ENCODE data around the gene SORT1. TPM values are rescaled to one million over a fixed set of nuclear protein-coding genes. Genes with fewer than 3 reads are reported as not detected.
"Not testable (repeated sequence)": the region's sequence is repeated elsewhere in the genome, so short reads cannot be mapped to it uniquely, and the experiment has no call there.

Gene SORT1
- polyA plus RNA-seq, 1 experiment: 38.6 TPM

DNA sequence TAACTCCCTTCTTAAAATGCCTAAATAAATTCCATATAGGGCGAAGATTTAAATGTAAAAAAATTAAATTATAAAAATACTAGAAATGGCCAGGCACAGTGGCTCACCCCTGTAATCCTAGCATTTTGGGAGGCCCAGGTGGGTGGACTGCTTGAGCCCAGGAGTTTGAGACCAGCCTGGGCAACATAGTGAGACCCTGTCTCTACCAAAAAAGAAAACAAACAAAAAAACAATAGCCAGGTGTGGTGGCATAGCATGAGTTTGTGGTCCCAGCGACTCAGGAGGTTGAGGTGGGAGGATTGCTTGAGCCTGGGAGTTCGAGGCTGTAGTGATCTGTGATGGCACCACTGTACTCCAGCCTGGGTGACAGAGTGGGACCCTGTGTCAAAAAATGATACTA, 17.8 kb downstream of the SORT1 start:
- no peak for DNase-seq (ENCODE audit: low read depth)
- Histone ChIP-seq H3K4me3 (ENCODE audit: low read depth, low read length) (no peak overlapping the region), H3K36me3 (ENCODE audit: control insufficient read depth, insufficient read depth, low read length) (no peaks in the 10 kb centered on the region), H3K27me3 (ENCODE audit: control insufficient read depth, insufficient read depth, low read length) (no peaks in the 10 kb centered on the region)
- TF ChIP-seq, protein P1, sequence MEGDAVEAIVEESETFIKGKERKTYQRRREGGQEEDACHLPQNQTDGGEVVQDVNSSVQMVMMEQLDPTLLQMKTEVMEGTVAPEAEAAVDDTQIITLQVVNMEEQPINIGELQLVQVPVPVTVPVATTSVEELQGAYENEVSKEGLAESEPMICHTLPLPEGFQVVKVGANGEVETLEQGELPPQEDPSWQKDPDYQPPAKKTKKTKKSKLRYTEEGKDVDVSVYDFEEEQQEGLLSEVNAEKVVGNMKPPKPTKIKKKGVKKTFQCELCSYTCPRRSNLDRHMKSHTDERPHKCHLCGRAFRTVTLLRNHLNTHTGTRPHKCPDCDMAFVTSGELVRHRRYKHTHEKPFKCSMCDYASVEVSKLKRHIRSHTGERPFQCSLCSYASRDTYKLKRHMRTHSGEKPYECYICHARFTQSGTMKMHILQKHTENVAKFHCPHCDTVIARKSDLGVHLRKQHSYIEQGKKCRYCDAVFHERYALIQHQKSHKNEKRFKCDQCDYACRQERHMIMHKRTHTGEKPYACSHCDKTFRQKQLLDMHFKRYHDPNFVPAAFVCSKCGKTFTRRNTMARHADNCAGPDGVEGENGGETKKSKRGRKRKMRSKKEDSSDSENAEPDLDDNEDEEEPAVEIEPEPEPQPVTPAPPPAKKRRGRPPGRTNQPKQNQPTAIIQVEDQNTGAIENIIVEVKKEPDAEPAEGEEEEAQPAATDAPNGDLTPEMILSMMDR (IDR thresholded peaks at IDR 0.05; ENCODE audit: insufficient read depth, low read depth, low read length): no peak
- ChIA-PET CTCF (interaction anchor here (0.9 to 1.1 kb wide), 2 partner anchors 19 to 98 kb away, joined by 3 read pairs; partner anchors contain the start of gene PSRC1), POLR2A (interaction anchor here (0.6 kb wide), 1 partner anchor 37 kb away, joined by 3 read pairs; no protein-coding TSS in a partner anchor)

DNA sequence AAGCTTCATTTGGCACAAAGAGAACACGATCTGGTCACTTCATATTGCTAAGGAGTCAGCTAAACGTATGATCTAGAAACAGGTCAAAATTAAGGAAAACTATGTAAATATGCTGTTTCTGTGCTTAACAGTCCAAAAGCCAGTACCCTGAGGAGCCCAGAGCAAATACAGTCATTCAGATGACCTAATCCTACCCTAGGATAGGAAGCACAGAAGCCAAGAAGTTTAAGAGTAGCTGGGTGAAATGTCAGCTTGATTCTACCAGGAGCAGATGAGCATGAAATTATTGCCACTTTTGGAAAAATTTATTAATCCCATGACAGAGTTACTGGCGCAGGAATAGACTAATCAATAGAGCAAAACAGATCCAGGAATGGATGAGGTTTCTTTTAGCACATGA, 18.3 kb downstream of the SORT1 start:
- Histone ChIP-seq H3K4me3 (ENCODE audit: low read depth, low read length) (no peak overlapping the region), H3K36me3 (ENCODE audit: control insufficient read depth, insufficient read depth, low read length) (no peaks in the 10 kb centered on the region), H3K27me3 (ENCODE audit: control insufficient read depth, insufficient read depth, low read length) (no peaks in the 10 kb centered on the region)
- POLR2A ChIA-PET: interaction anchor here (0.6 kb wide), 1 partner anchor 37 kb away, joined by 3 read pairs; no protein-coding TSS in a partner anchor
- CTCF ChIA-PET: interaction anchor here (0.9 to 1.1 kb wide), 2 partner anchors 19 to 97 kb away, joined by 3 read pairs; partner anchors contain the start of gene PSRC1
- TF ChIP-seq, protein P1 (IDR thresholded peaks at IDR 0.05; ENCODE audit: insufficient read depth, low read depth, low read length): no peak
- DNase-seq (ENCODE audit: low read depth): no peak

DNA sequence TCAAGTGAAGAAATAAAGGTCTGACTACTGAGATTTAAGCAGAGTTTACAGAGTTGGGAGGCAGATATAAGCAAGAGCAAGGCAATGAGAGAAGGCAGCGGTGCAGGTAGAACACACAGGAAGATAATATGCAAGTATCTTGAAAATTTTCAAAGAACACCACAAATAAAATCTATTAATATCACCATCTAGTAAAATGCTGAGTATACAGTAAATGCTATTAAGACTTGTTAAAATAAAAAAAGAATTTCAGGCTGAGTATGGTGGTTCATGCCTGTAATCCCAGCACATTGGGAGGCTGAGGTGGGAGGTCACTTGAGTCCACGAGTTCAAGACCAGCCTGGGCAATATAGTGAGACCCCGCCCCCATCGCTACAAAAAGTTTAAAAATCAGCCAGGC, 20.0 kb downstream of the SORT1 start:
- CTCF ChIA-PET: interaction anchor here (0.9 kb wide), 1 partner anchor 15 kb away, joined by 4 read pairs; no protein-coding TSS in a partner anchor
- TF ChIP-seq, protein P1 (IDR thresholded peaks at IDR 0.05; ENCODE audit: insufficient read depth, low read depth, low read length): no peak
- no peak overlapping the region for H3K4me3 ChIP-seq (ENCODE audit: low read depth, low read length)

DNA sequence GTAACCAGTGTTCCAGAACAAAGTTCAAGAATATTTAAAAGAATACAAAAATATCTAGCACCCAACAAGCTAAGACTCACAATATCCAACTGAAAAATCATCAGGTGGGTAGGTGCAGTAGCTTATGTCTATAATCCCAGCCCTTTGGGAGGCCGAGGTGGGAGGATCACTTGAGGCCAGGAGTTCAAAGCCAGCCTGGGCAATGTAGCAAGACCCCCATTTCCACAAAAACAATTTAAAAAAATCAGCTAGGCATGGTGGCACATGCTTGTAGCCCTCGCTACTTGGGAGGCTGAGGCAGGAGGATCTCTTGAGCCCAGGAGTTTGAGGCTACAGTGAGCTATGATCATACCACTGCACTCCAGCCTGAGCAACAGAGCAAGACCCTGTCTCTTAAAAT, 24.0 kb downstream of the SORT1 start:
- H3K36me3 ChIP-seq (ENCODE audit: control insufficient read depth, insufficient read depth, low read length); H3K4me3 ChIP-seq (ENCODE audit: low read depth, low read length); DNase-seq (ENCODE audit: low read depth); H3K27me3 ChIP-seq (ENCODE audit: control insufficient read depth, insufficient read depth, low read length); POLR2A ChIA-PET: not testable (repeated sequence)
- CTCF ChIA-PET: interaction anchor here (0.9 to 1.6 kb wide), 2 partner anchors 18 to 120 kb away, joined by 5 to 6 read pairs; partner anchors contain the start of gene CYB561D1

More for the DNA sequence above, 20.0 kb downstream of the SORT1 start:
- Histone ChIP-seq H3K36me3 (ENCODE audit: control insufficient read depth, insufficient read depth, low read length) (no peaks in the 10 kb centered on the region), H3K27me3 (ENCODE audit: control insufficient read depth, insufficient read depth, low read length) (no peaks in the 10 kb centered on the region)
- POLR2A ChIA-PET: no interaction called here
- no peak for DNase-seq (ENCODE audit: low read depth)

DNA sequence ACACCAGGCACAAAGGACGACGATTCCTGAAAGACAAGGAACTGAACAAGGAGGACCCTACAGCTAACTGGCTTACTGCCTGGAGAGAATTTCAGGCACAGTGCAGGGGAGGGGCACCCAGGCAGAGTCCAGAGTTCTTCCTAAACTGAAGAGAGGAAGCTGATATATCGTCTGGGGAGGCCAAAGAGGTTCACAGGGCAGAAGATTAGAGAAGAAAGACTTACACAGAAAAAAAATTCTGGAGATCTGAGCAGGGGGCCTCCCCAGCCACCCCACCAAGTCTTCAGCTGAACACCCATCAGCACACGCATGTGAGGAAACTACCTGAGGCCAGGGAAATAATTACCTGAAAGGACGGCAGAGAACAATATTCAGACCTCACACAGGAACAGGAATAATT, 24.6 kb downstream of the SORT1 start:
- Histone ChIP-seq H3K27me3 (ENCODE audit: control insufficient read depth, insufficient read depth, low read length) (no peaks in the 10 kb centered on the region), H3K4me3 (ENCODE audit: low read depth, low read length) (no peak overlapping the region), H3K36me3 (ENCODE audit: control insufficient read depth, insufficient read depth, low read length) (no peaks in the 10 kb centered on the region)
- DNase-seq (ENCODE audit: low read depth): no peak
- ChIA-PET CTCF (interaction anchor here (0.7 to 1.6 kb wide), 3 partner anchors 18 to 1752 kb away, joined by 4 to 6 read pairs (median 5); partner anchors contain the start of gene CYB561D1), POLR2A (no interaction called here)
- TF ChIP-seq, protein P1 (IDR thresholded peaks at IDR 0.05; ENCODE audit: insufficient read depth, low read depth, low read length): no peak

DNA sequence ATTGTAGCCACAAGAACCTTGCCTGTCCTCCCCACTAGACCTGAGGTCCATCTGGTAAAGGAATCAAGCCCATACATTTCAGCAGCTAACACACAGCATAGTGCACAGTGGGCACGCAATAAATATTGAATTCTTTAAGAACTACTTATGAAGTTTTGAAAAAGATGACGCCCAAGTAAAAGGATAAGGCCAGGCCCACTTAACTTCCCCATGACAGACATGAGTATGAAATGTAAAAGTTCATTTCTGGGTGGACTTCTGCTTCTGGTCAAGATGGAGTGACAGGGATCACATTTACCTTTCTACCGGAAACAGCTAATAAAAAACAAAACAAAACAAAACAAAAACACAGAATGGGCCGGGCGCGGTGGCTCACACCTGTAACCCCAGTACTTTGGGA, 25.4 kb downstream of the SORT1 start:
- CTCF ChIA-PET: interaction anchor here (1.2 to 2.5 kb wide), 3 partner anchors 18 to 27 kb away, joined by 4 to 7 read pairs (median 5); no protein-coding TSS in a partner anchor
- no peaks in the 10 kb centered on the region for H3K27me3 ChIP-seq (ENCODE audit: control insufficient read depth, insufficient read depth, low read length)
- DNase-seq (ENCODE audit: low read depth): no peak
- no peak overlapping the region for H3K4me3 ChIP-seq (ENCODE audit: low read depth, low read length)
- POLR2A ChIA-PET: no interaction called here
- TF ChIP-seq, protein P1 (IDR thresholded peaks at IDR 0.05; ENCODE audit: insufficient read depth, low read depth, low read length): no peak
- no peaks in the 10 kb centered on the region for H3K36me3 ChIP-seq (ENCODE audit: control insufficient read depth, insufficient read depth, low read length)

Measured in BJ (cell line).